ENCODE measurements around the gene LRP1. TPM values are rescaled to one million over a fixed set of nuclear protein-coding genes. Genes with fewer than 3 reads are reported as not detected.

LRP1 gene
- total and polyA plus RNA-seq, 4 donors = 87.5 to 375 (median 139) TPM

- Histone ChIP-seq H3K27ac (ENCODE audit: low read depth in 1 of 2, low read length in 2 of 2) (no peak overlapping the region), H3K9ac (ENCODE audit: low read depth in 1 of 2, low read length in 2 of 2) (no peak overlapping the region), H3K4me1 (ENCODE audit: control insufficient read depth in 4 of 4, insufficient read depth in 4 of 4, low read length in 3 of 4) (peaks cover 14 to 44% (median 29%) of the 10 kb centered on the region in 4 donors), H3K4me3 (ENCODE audit: low read depth in 1 of 3, low read length in 3 of 3) (peak overlapping the region in 1 of 3 donors; percentile 38), H3K36me3 (ENCODE audit: control insufficient read depth in 4 of 4, insufficient read depth in 3 of 4, low read depth in 1 of 4, low read length in 3 of 4) (no peaks in the 10 kb centered on the region), H3K27me3 (ENCODE audit: control insufficient read depth in 4 of 4, insufficient read depth in 4 of 4, low read length in 3 of 4) (peaks cover 0 to 11% (median 0%) of the 10 kb centered on the region in 4 donors), H3K9me3 (ENCODE audit: control insufficient read depth in 4 of 4, low read length in 3 of 4) (no peaks in the 10 kb centered on the region)
- TF ChIP-seq HNF4A (conservative IDR thresholded peaks at IDR 0.05) = no peak
- TF ChIP-seq JUND (IDR thresholded peaks at IDR 0.05) = no peak
- no peak for TF ChIP-seq FOXA1 (IDR thresholded peaks at IDR 0.05)
- peak; percentile 79 to 86 for TF ChIP-seq RAD21 (IDR thresholded peaks at IDR 0.05)
- no peak for TF ChIP-seq YY1 (IDR thresholded peaks at IDR 0.05)
- TF ChIP-seq, protein P1, sequence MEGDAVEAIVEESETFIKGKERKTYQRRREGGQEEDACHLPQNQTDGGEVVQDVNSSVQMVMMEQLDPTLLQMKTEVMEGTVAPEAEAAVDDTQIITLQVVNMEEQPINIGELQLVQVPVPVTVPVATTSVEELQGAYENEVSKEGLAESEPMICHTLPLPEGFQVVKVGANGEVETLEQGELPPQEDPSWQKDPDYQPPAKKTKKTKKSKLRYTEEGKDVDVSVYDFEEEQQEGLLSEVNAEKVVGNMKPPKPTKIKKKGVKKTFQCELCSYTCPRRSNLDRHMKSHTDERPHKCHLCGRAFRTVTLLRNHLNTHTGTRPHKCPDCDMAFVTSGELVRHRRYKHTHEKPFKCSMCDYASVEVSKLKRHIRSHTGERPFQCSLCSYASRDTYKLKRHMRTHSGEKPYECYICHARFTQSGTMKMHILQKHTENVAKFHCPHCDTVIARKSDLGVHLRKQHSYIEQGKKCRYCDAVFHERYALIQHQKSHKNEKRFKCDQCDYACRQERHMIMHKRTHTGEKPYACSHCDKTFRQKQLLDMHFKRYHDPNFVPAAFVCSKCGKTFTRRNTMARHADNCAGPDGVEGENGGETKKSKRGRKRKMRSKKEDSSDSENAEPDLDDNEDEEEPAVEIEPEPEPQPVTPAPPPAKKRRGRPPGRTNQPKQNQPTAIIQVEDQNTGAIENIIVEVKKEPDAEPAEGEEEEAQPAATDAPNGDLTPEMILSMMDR (IDR thresholded peaks at IDR 0.05; ENCODE audit: low read depth, low read length, missing input control) = peak; percentile 71
- WGBS = 15% methylated on average over 41 of the region's 41 CpGs
- DNase-seq (ENCODE audit: low spot score) = peak; percentile 82
Measured at GRCh38 chr12:57243521-57244311, 115.4 kb downstream of the LRP1 start.

- no peak overlapping the region for H3K27ac ChIP-seq (ENCODE audit: low read depth in 1 of 2, low read length in 2 of 2)
Measured at GRCh38 chr12:57244312-57244696, 116.0 kb downstream of the LRP1 start.

More at GRCh38 chr12:57244312-57244696, 116.0 kb downstream of the LRP1 start:
- no peak for DNase-seq (ENCODE audit: low spot score)
- Histone ChIP-seq H3K9me3 (ENCODE audit: control insufficient read depth in 4 of 4, low read length in 3 of 4) (no peaks in the 10 kb centered on the region), H3K36me3 (ENCODE audit: control insufficient read depth in 4 of 4, insufficient read depth in 3 of 4, low read depth in 1 of 4, low read length in 3 of 4) (no peaks in the 10 kb centered on the region), H3K9ac (ENCODE audit: low read depth in 1 of 2, low read length in 2 of 2) (no peak overlapping the region), H3K4me3 (ENCODE audit: low read depth in 1 of 3, low read length in 3 of 3) (no peak overlapping the region), H3K4me1 (ENCODE audit: control insufficient read depth in 4 of 4, insufficient read depth in 4 of 4, low read length in 3 of 4) (peaks cover 12 to 42% (median 27%) of the 10 kb centered on the region in 4 donors), H3K27me3 (ENCODE audit: control insufficient read depth in 4 of 4, insufficient read depth in 4 of 4, low read length in 3 of 4) (peaks cover 0 to 11% (median 0%) of the 10 kb centered on the region in 4 donors)
- 86% methylated on average over 6 of the region's 6 CpGs for WGBS
- TF ChIP-seq EGR1 (IDR thresholded peaks at IDR 0.05; ENCODE audit: low read depth in 2 of 2) = no peak
- TF ChIP-seq RAD21 (IDR thresholded peaks at IDR 0.05) = no peak
- TF ChIP-seq HNF4G (IDR thresholded peaks at IDR 0.05) = no peak
- TF ChIP-seq HNF4A (conservative IDR thresholded peaks at IDR 0.05) = no peak
- TF ChIP-seq, protein P2, sequence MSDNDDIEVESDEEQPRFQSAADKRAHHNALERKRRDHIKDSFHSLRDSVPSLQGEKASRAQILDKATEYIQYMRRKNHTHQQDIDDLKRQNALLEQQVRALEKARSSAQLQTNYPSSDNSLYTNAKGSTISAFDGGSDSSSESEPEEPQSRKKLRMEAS (IDR thresholded peaks at IDR 0.05) = no peak
- TF ChIP-seq, protein P1 (IDR thresholded peaks at IDR 0.05; ENCODE audit: low read depth, low read length, missing input control) = no peak
- no peak for TF ChIP-seq RXRA (IDR thresholded peaks at IDR 0.05)
- TF ChIP-seq ZBTB33 (IDR thresholded peaks at IDR 0.05) = no peak
- no peak for TF ChIP-seq TAF1 (conservative IDR thresholded peaks at IDR 0.05)
- TF ChIP-seq REST (IDR thresholded peaks at IDR 0.05) = no peak
- TF ChIP-seq, protein P3, sequence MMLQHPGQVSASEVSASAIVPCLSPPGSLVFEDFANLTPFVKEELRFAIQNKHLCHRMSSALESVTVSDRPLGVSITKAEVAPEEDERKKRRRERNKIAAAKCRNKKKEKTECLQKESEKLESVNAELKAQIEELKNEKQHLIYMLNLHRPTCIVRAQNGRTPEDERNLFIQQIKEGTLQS (IDR thresholded peaks at IDR 0.05) = no peak
- TF ChIP-seq YY1 (IDR thresholded peaks at IDR 0.05) = no peak
- TF ChIP-seq NR2F2 (IDR thresholded peaks at IDR 0.05) = no peak
- TF ChIP-seq SP1 (IDR thresholded peaks at IDR 0.05) = no peak
